Measurements from ENCODE around the gene RERE.
A peak's percentile ranks its signal among the peaks of the same experiment; 100 is the strongest.

Gene RERE

DNA sequence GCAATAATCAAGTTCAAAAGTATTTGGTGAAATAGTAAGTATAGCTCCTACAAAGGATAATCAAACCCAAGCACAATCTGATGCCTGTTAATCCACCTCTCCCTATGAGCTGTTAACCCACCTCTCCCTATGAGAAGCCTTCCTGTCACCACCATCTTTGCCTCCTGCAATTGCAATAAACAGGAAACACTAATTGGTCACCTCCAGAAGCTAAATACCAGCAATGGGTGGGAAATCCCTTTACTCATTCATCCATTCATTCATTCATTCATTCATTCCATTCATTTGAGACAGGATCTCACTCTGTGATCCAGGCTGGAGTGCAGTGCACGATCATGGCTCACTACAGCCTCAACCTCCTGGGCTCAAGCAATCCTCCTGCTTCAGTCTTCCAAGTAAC lies 132.8 kb downstream of the RERE start:
- no peak for DNase-seq

DNA sequence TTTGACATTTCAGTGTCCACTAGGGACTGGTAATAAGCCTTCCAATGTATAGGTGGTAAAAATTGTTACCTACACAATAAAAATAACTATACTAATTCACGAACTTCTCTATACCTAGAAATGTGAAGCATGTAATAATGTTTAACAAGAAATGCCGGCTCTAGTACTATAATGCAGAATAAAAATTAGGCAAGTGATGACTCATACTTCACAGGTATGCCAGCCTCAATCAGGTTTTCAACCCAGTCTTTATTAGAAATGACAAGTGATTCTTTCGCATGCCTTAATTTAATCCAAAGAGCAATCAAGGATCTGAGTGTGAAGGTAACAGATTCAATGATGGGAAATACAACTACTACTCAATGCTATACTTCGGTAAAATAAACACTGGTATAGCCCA lies 134.9 kb downstream of the RERE start:
- DNase-seq: no peak

- no peak for DNase-seq
These were observed 135.5 kb downstream of the RERE start for GRCh38 chr1:8681911-8682310.

- DNase-seq: no peak
These were observed 136.5 kb downstream of the RERE start for GRCh38 chr1:8680664-8681650.

- DNase-seq: no peak
These were observed 137.3 kb downstream of the RERE start for GRCh38 chr1:8679929-8680663.

- DNase-seq: no peak
These were observed 138.0 kb downstream of the RERE start for GRCh38 chr1:8679395-8679800.

- DNase-seq: no peak
These were observed 138.6 kb downstream of the RERE start for GRCh38 chr1:8678673-8679394.

- no peak for DNase-seq
These were observed 139.7 kb downstream of the RERE start for GRCh38 chr1:8677782-8678181.

DNA sequence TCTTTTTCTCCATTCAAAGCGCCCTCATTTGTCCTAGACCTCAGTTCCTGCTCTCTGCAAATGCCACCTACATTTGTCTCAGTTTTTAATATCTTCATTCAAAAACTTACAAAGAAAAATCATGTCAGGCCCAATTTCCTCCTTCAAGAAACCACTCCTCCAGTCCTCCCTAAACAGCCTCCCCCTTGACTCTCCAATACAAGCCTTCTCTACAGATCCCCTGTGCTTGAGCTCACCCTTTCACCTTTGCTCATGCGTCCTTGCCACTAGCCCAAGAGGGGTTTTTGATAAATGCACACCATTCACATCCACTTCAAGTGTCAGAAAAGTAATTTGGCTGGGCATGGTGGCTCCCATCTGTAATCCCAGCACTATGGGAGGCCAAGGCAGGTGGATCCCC lies 140.6 kb downstream of the RERE start:
- DNase-seq: no peak

GRCh38 chr1:8676072-8676471 lies 141.4 kb downstream of the RERE start:
- no peak for DNase-seq

DNA sequence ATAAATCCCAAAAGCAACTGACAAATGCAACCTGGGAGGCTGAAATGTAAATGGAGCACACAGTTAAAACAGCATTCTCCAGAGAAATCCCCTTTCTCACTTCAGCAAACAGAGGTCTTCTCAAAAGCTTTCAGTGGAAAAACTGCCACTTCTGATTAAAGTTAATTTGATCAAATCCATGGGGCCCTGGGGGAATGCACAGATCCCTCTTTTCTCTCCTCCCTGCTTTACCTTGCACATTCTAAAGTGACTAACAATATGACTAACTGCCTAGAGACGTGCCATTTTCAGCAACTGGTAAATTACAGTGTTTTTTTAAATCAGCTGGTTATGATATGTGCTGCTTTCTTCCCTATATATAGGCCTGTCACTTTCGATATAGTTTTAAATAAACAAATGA lies 142.5 kb downstream of the RERE start:
- DNase-seq: no peak

DNA sequence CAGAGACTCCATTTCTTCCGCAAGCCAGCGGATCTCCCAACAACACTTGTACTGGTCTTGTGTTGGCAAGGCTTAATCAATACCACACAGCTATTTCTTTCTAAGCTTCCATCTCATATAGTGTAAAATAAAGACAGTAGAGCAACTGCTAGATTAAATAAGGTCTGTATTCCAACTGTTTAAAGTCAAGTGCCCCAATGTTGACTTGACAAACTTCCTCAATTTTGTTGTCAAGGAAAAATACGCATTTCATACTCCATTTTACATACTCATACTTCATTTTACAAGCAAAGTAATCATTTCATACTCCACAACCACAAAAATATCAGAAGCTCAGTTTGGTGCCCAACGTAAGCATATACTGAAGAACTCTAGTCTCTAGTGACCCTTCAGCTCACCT lies 143.0 kb downstream of the RERE start:
- DNase-seq: peak; percentile 13

- DNase-seq: peak; percentile 55
These were observed 146.0 kb downstream of the RERE start for GRCh38 chr1:8671306-8671917.

- DNase-seq: no peak
These were observed 147.0 kb downstream of the RERE start for GRCh38 chr1:8670371-8670818.

DNA sequence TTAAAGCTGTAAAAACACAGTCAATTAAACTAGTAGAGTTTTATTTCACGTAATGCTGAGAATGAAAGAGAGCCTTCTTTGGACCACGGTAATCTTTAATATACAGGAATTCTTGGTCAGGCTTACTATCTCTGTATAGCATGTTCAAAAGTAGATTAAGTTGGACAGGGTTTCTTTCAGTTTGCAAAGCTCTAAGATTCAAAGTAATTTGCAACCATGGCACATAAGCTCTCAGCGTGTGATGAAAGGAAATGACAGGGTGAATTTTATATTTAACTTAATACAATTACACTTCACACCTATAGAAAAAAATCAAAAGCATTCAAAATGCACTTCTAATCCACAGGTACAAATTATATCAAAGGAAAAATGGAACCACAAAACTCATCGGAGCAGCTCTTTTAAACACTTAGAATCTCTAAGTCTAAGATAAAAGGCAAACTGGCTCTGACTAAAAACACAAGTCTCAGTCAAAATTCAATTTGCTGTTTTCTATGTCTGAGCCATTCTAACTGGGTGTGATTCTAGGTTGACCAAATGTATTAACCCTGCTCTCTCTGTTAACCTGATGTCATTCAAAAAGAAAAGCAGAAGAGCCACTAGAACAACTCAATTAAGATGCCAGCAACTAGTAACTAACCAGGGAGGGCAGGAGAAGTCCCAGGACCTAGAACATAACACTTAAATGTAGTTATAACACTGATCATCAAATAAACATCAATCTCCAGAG lies 147.7 kb downstream of the RERE start:
- no peak for DNase-seq

- no peak for DNase-seq
These were observed 149.4 kb downstream of the RERE start for GRCh38 chr1:8667869-8668594.

- DNase-seq: peak; percentile 35
These were observed 150.9 kb downstream of the RERE start for GRCh38 chr1:8666389-8667167.

- DNase-seq: no peak
These were observed 151.6 kb downstream of the RERE start for GRCh38 chr1:8665833-8666232.

GRCh38 chr1:8664887-8665286 lies 152.6 kb downstream of the RERE start:
- DNase-seq: no peak

- no peak for DNase-seq
These were observed 153.5 kb downstream of the RERE start for GRCh38 chr1:8663915-8664329.
